ENCODE measurements around the gene RASEF. TPM values are rescaled to one million over a fixed set of nuclear protein-coding genes. Genes with fewer than 3 reads are reported as not detected.

Gene RASEF
- total and polyA plus RNA-seq, 10 of the 15 experiments (the other 5 are each of a cell fraction or from before 2014, with no cell fraction given): under 0.01 to 0.04 (median 0.01) TPM; not detected in 7

DNA sequence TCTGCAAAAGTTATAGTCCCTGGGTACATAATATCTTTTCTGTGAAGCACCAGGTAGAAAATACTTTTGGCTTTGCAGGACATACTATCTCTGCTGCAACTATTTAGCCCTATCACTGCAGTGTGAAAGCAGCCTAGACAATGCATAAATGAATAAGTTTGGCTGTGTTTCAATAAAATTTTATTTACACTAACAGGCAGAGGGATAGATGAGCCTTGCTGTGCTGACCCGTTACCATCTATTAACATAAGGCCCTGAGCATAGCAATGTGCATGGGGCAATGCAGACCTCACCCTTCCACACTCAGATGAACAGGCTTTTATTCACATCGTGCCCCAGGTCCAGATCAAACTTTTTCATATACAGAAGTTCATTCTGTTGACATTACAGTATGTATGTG is 27.8 kb downstream of the RASEF start:
- TF ChIP-seq SUPT20H (IDR thresholded peaks at IDR 0.05; ENCODE audit: borderline replicate concordance, control insufficient read depth, low read depth, low read length) (no peak), CBX5 (IDR thresholded peaks at IDR 0.05; ENCODE audit: low read depth) (no peak), RBBP5 (conservative IDR thresholded peaks at IDR 0.05) (no peak), PRDM15 (CRISPR knock-in tag; IDR thresholded peaks at IDR 0.05) (no peak)
- Histone ChIP-seq H3K27ac (ENCODE audit: control insufficient read depth, insufficient read depth) (no peak overlapping the region), H4K20me1 (ENCODE audit: control insufficient read depth, insufficient read depth) (no peaks in the 10 kb centered on the region), H3K4me2 (ENCODE audit: control insufficient read depth, insufficient read depth) (no peak overlapping the region), H2AFZ (ENCODE audit: control insufficient read depth, low read depth, low read length) (no peak overlapping the region), H3K79me2 (ENCODE audit: control insufficient read depth, insufficient read depth, low read length) (no peaks in the 10 kb centered on the region), H3K9me3 (replicated peaks; ENCODE audit: control insufficient read depth, insufficient read depth, low read length) (no peaks in the 10 kb centered on the region), H3K4me1 (ENCODE audit: control insufficient read depth, insufficient read depth, low read length) (no peaks in the 10 kb centered on the region), H3K36me3 (ENCODE audit: control insufficient read depth in 2 of 2, insufficient read depth in 2 of 2, low read length in 1 of 2) (no peaks in the 10 kb centered on the region), H3K9ac (ENCODE audit: control insufficient read depth, insufficient read depth, low read length) (no peak overlapping the region), H3K27me3 (replicated peaks in 1 of 2; ENCODE audit: control insufficient read depth in 2 of 2, insufficient read depth in 2 of 2, low read length in 1 of 2) (no peaks in the 10 kb centered on the region), H3K4me3 (no peak overlapping the region)
- ChIA-PET POLR2A (no interaction called here), RAD21 (ENCODE audit: unreplicated experiment) (no interaction called here), CTCF (no interaction called here), SMC1A (ENCODE audit: uncharacterized antibody, unreplicated experiment) (no interaction called here)
- DNase-seq (ENCODE audit: low read depth, low spot score) (no peak), FAIRE-seq (no peak), ATAC-seq (no peak)
- BruUV-seq (replicated peaks): no TSS peak
- WGBS (ENCODE audit: insufficient coverage, insufficient replicate concordance, low lambda C conversion rate, missing lambda C conversion rate): 18% methylated on average over 2 of the region's 2 CpGs
- in situ Hi-C loops (cut with MboI): no loop called here
- intact Hi-C loops (cut with micrococcal nuclease; ENCODE audit: unreplicated experiment): no loop called here

DNA sequence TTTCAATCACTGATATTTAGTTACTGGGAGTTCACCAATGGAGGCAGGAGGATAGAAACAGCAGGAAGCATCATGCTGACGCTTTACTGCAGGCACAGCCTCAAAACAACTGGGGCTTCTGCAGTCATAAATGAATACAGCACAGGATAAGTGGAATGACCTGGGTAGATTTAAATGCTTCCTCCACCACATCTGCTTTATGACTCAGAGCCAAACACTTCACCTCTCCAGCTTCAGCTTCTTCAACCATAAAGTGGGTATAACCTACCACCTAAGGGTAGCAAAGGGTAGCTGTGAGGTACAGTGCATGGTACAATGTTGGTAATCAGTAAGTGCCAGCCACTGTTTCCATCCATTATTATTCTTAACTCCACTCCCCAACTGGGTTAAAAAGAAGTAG is 28.4 kb downstream of the RASEF start:
- Histone ChIP-seq H3K27ac (ENCODE audit: control insufficient read depth, insufficient read depth) (no peak overlapping the region), H3K9ac (ENCODE audit: control insufficient read depth, insufficient read depth, low read length) (no peak overlapping the region), H3K36me3 (ENCODE audit: control insufficient read depth in 2 of 2, insufficient read depth in 2 of 2, low read length in 1 of 2) (no peaks in the 10 kb centered on the region), H3K4me3 (no peak overlapping the region), H4K20me1 (ENCODE audit: control insufficient read depth, insufficient read depth) (no peaks in the 10 kb centered on the region), H3K9me3 (replicated peaks; ENCODE audit: control insufficient read depth, insufficient read depth, low read length) (no peaks in the 10 kb centered on the region), H3K79me2 (ENCODE audit: control insufficient read depth, insufficient read depth, low read length) (no peaks in the 10 kb centered on the region), H3K27me3 (replicated peaks in 1 of 2; ENCODE audit: control insufficient read depth in 2 of 2, insufficient read depth in 2 of 2, low read length in 1 of 2) (no peaks in the 10 kb centered on the region), H3K4me1 (ENCODE audit: control insufficient read depth, insufficient read depth, low read length) (no peaks in the 10 kb centered on the region), H3K4me2 (ENCODE audit: control insufficient read depth, insufficient read depth) (no peak overlapping the region), H2AFZ (ENCODE audit: control insufficient read depth, low read depth, low read length) (no peak overlapping the region)
- FAIRE-seq (no peak), DNase-seq (ENCODE audit: low read depth, low spot score) (no peak), ATAC-seq (no peak)
- no TSS peak for BruUV-seq (replicated peaks)
- CTCF ChIA-PET: no interaction called here
- RAD21 ChIA-PET (ENCODE audit: unreplicated experiment): no interaction called here
- 22% methylated on average over 1 of the region's 1 CpG for WGBS (ENCODE audit: insufficient coverage, insufficient replicate concordance, low lambda C conversion rate, missing lambda C conversion rate)
- intact Hi-C loops (cut with micrococcal nuclease; ENCODE audit: unreplicated experiment) (no loop called here), in situ Hi-C loops (cut with MboI) (no loop called here)
- POLR2A ChIA-PET: no interaction called here
- SMC1A ChIA-PET (ENCODE audit: uncharacterized antibody, unreplicated experiment): no interaction called here
- TF ChIP-seq ZNF207 (IDR thresholded peaks at IDR 0.05; ENCODE audit: borderline replicate concordance) (no peak), FOXM1 (IDR thresholded peaks at IDR 0.05; ENCODE audit: low read depth, low read length) (no peak), BHLHE40 (IDR thresholded peaks at IDR 0.05; ENCODE audit: borderline replicate concordance in 1 of 2, low read depth in 2 of 2, low read length in 1 of 2) (no peak), E4F1 (IDR thresholded peaks at IDR 0.05; ENCODE audit: borderline replicate concordance, partially characterized antibody) (no peak)
